GM18868 (cell line): ENCODE results near the gene DHRS9.
"Not testable (repeated sequence)": the region's sequence is repeated elsewhere in the genome, so short reads cannot be mapped to it uniquely, and the experiment has no call there.

Experiments
- ATAC-seq: cut with Tn5 transposase; IDR thresholded peaks from one replicate; pipeline ENCODE4 v1.9.1; 2021; ENCODE audit warnings: mild to moderate bottlenecking, moderate library complexity; ENCODE audit not compliant: unreplicated experiment

The DHRS9 gene

GRCh38 chr2:169069341-169069740, at the start of gene DHRS9:
TSS of gene DHRS9 (plus strand) at chr2:169069563. CDS start at chr2:169081582, 12,019 bp downstream.
- no peak for ATAC-seq

GRCh38 chr2:169023161-169023560, 46.2 kb upstream of the DHRS9 start:
- ATAC-seq = no peak

GRCh38 chr2:169026056-169026455, 43.3 kb upstream of the DHRS9 start:
- ATAC-seq = no peak

- no peak for ATAC-seq
Observed at GRCh38 chr2:169027234-169027633, 42.1 kb upstream of the DHRS9 start.

- no peak for ATAC-seq
Observed at GRCh38 chr2:169029341-169029740, 40.0 kb upstream of the DHRS9 start.

GRCh38 chr2:169031202-169031601, 38.2 kb upstream of the DHRS9 start, which contains the start of gene ABCB11:
TSS of gene ABCB11 (minus strand) at chr2:169031324. CDS start at chr2:169018125, 13,199 bp downstream.
- no peak for ATAC-seq

GRCh38 chr2:169034256-169034655, 35.1 kb upstream of the DHRS9 start:
- no peak for ATAC-seq

- no peak for ATAC-seq
Observed at GRCh38 chr2:169034984-169035544, 34.3 kb upstream of the DHRS9 start.

- no peak for ATAC-seq
Observed at GRCh38 chr2:169035887-169036286, 33.5 kb upstream of the DHRS9 start.

- peak; percentile 60 for ATAC-seq
Observed at GRCh38 chr2:169036736-169037440, 32.5 kb upstream of the DHRS9 start.

GRCh38 chr2:169038338-169038757, 31.0 kb upstream of the DHRS9 start:
- ATAC-seq = peak; percentile 73

- ATAC-seq = peak; percentile 36
Observed at GRCh38 chr2:169039702-169040101, 29.7 kb upstream of the DHRS9 start.

- no peak for ATAC-seq
Observed at GRCh38 chr2:169041594-169041993, 27.8 kb upstream of the DHRS9 start.

- no peak for ATAC-seq
Observed at GRCh38 chr2:169042856-169043255, 26.5 kb upstream of the DHRS9 start.

- no peak for ATAC-seq
Observed at GRCh38 chr2:169046440-169047151, 22.8 kb upstream of the DHRS9 start.

GRCh38 chr2:169047256-169048250, 21.8 kb upstream of the DHRS9 start:
- no peak for ATAC-seq

- ATAC-seq = no peak
Observed at GRCh38 chr2:169049142-169049541, 20.2 kb upstream of the DHRS9 start.

- no peak for ATAC-seq
Observed at GRCh38 chr2:169050476-169051240, 18.7 kb upstream of the DHRS9 start.

- ATAC-seq = not testable (repeated sequence)
Observed at GRCh38 chr2:169054575-169054974, 14.8 kb upstream of the DHRS9 start.

GRCh38 chr2:169064199-169064598, 5.2 kb upstream of the DHRS9 start:
- not testable (repeated sequence) for ATAC-seq
